HepG2 (cell line): ENCODE results near the gene CCT4. TPM values are rescaled to one million over a fixed set of nuclear protein-coding genes. Genes with fewer than 3 reads are reported as not detected.

Experiments
- BCL6 ChIP-seq: IDR thresholded peaks from 2 replicates; pipeline ENCODE4 v1.6.1; 2016; ENCODE audit warnings: missing genetic modification reagents, missing compliant biosample characterization
- E2F2 ChIP-seq: sonication (generic); formaldehyde crosslinking; IDR thresholded peaks from 2 replicates; pipeline ENCODE4 v1.4.0; 2020; ENCODE audit warnings: missing genetic modification reagents, borderline replicate concordance
- HOXA9 ChIP-seq: sonication (generic); formaldehyde crosslinking; IDR thresholded peaks from 2 replicates; pipeline ENCODE4 v1.8.1; 2022; ENCODE audit warnings: missing genetic modification reagents, mild to moderate bottlenecking, moderate library complexity, borderline replicate concordance
- JUN ChIP-seq: sonication (generic); formaldehyde crosslinking; IDR thresholded peaks from 2 replicates; pipeline ENCODE4 v1.4.0; 2020; ENCODE audit warnings: mild to moderate bottlenecking, missing genetic modification reagents
- MTA1 ChIP-seq: sonication (generic); formaldehyde crosslinking; IDR thresholded peaks from 2 replicates; pipeline ENCODE4 v1.4.0; 2020; ENCODE audit warnings: missing genetic modification reagents, mild to moderate bottlenecking, borderline replicate concordance
- PHF8 ChIP-seq: sonication (generic); formaldehyde crosslinking; IDR thresholded peaks from 2 replicates; pipeline ENCODE4 v1.5.0; 2020; ENCODE audit warnings: missing genetic modification reagents
- RBFOX2 ChIP-seq: fragments of 200-400 bp; formaldehyde crosslinking; IDR thresholded peaks from 2 replicates; pipeline ENCODE4 v1.6.1; 2017; ENCODE audit warnings: low read depth, mild to moderate bottlenecking, low read length
- YEATS4 ChIP-seq: sonication (generic); formaldehyde crosslinking; IDR thresholded peaks from 2 replicates; pipeline ENCODE4 v1.4.0; 2020; ENCODE audit warnings: missing genetic modification reagents, borderline replicate concordance
- ZBTB26 ChIP-seq: IDR thresholded peaks from 2 replicates; pipeline ENCODE4 v1.6.1; 2016; ENCODE audit warnings: missing compliant biosample characterization, missing genetic modification reagents, borderline replicate concordance
- ZBTB44 ChIP-seq: sonication (generic); formaldehyde crosslinking; IDR thresholded peaks from 2 replicates; pipeline ENCODE4 v1.4.0; 2020; ENCODE audit warnings: missing genetic modification reagents
- ZFP36 ChIP-seq: fragments of 150-350 bp; IDR thresholded peaks from 2 replicates; pipeline ENCODE4 v1.6.1; 2018; ENCODE audit warnings: borderline replicate concordance, low read length, low read depth; ENCODE audit not compliant: partially characterized antibody
- ZNF143 ChIP-seq: sonication (generic); formaldehyde crosslinking; IDR thresholded peaks from 2 replicates; pipeline ENCODE4 v1.4.0; 2020; ENCODE audit warnings: missing genetic modification reagents
- ZNF274 ChIP-seq: sonication (generic); formaldehyde crosslinking; IDR thresholded peaks from 2 replicates; pipeline ENCODE4 v1.5.1; 2020; ENCODE audit warnings: mild to moderate bottlenecking, missing genetic modification reagents
- ZNF432 ChIP-seq: sonication (generic); formaldehyde crosslinking; IDR thresholded peaks from 2 replicates; pipeline ENCODE4 v1.5.0; 2020; ENCODE audit warnings: missing genetic modification reagents, mild to moderate bottlenecking, borderline replicate concordance
- ZNF558 ChIP-seq: sonication (generic); formaldehyde crosslinking; IDR thresholded peaks from 2 replicates; pipeline ENCODE4 v1.9.0; 2022; ENCODE audit warnings: mild to moderate bottlenecking, missing genetic modification reagents, borderline replicate concordance
- ZNF607 ChIP-seq: sonication (generic); formaldehyde crosslinking; IDR thresholded peaks from 2 replicates; pipeline ENCODE4 v1.5.1; 2020; ENCODE audit warnings: missing genetic modification reagents, mild to moderate bottlenecking, borderline replicate concordance
- polyA plus RNA-seq, 8 experiments: library from polyadenylated mRNA; depleted of rRNA in 3 of 8; stranded (reverse) in 7 of 8; unstranded in 1 of 8; fragments of >200 nt; fragmentation: Illumina TruSeq in 4 of 8; extraction: Trizol in 4 of 8; gene quantifications; 2 replicates each; pipeline versions ENCODE4 v1.2.1 to v1.2.3, GENCODE V29; 2011 to 2016; ENCODE audit warnings: low read depth in 4 of 8, missing spikeins in 1 of 8, mixed read lengths in 1 of 8; ENCODE audit not compliant: insufficient read depth in 1 of 8
- total RNA-seq, 5 experiments: library from RNA; depleted of rRNA; stranded (reverse); fragments of >200 nt; fragmentation: Illumina TruSeq; extraction: Trizol; gene quantifications; 2 replicates each; pipeline ENCODE4 v1.2.3, GENCODE V29; 2016; ENCODE audit warnings: low read depth in 1 of 5
- TF ChIP-seq, protein P1 (sequence below): sonication (generic); formaldehyde crosslinking; IDR thresholded peaks from 2 replicates; pipeline ENCODE4 v1.4.0; 2020; ENCODE audit warnings: missing genetic modification reagents, borderline replicate concordance
- TF ChIP-seq, protein P2 (sequence below): sonication (generic); formaldehyde crosslinking; IDR thresholded peaks from 2 replicates; pipeline ENCODE4 v1.5.1; 2020; ENCODE audit warnings: missing genetic modification reagents, mild to moderate bottlenecking, borderline replicate concordance
- TF ChIP-seq, protein P3 (sequence below): sonication (generic); formaldehyde crosslinking; IDR thresholded peaks from 2 replicates; pipeline ENCODE4 v1.5.0; 2020; ENCODE audit warnings: mild to moderate bottlenecking, low read depth, missing genetic modification reagents, borderline replicate concordance

CCT4 gene
- total and polyA plus RNA-seq, 2 of the 13 experiments (the other 11 are each of a cell fraction or from before 2014, with no cell fraction given): 138 to 340 TPM

DNA sequence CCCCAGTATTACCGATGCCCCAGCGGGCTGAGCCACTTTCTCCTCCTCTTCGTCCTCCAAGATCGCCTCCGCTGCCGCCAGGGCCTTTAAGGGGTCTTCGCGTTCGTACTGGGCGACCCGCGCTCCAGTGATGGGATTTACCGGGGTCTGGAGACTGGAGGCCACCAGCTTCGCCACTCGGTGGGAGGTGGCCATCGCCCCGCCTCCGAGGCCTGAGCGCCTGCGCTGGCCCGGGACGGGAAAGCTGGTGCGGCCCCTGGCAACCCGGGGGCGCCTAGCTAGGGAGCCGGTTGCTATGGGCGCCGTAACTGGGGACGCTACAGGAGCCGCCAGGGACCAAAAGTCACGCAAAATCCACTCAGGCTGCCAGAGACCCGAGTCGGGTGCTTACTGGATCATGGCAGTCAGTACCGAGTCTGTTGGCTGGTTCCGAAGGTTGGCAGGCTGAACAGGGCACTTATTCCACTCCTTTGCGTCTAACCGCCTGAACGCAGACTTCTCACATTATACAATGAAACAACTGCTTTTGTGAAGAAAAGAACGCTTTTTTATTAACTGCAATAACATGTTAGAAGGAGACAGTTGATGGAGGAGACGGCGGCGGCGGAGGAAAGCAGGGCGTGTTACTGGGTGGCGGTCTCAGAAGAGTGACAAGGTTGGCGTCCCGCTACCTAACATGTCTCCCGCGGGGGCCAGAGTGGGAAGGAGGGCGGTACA, 34.5 kb downstream of the CCT4 start, which contains the start of gene FAM161A (continued):
- TF ChIP-seq MTA1 (CRISPR knock-in tag) (0 out of 2 replicates have a peak, but pooled peaks have one; percentile 51), ZNF607 (CRISPR knock-in tag) (peak; percentile 53; the same call in 1 of the 2 replicates), ZNF432 (CRISPR knock-in tag) (no peak), ZNF558 (CRISPR knock-in tag) (0 out of 2 replicates have a peak, but pooled peaks have one; percentile 81), ZBTB26 (peak; percentile 86), JUN (CRISPR knock-in tag) (no peak), E2F2 (CRISPR knock-in tag) (peak; percentile 71; the same call in 1 of the 2 replicates), ZNF274 (CRISPR knock-in tag) (peak; percentile 62), HOXA9 (0 out of 2 replicates have a peak, but pooled peaks have one; percentile 75), PHF8 (CRISPR knock-in tag) (peak; percentile 91), YEATS4 (CRISPR knock-in tag) (peak; percentile 27), ZFP36 (no peak), ZBTB44 (CRISPR knock-in tag) (peak; percentile 19; the same call in 1 of the 2 replicates), RBFOX2 (peak; percentile 70), BCL6 (CRISPR knock-in tag) (0 out of 2 replicates have a peak, but pooled peaks have one; percentile 3), ZNF143 (CRISPR knock-in tag) (0 out of 2 replicates have a peak, but pooled peaks have one; percentile 16)
- TF ChIP-seq, protein P1, sequence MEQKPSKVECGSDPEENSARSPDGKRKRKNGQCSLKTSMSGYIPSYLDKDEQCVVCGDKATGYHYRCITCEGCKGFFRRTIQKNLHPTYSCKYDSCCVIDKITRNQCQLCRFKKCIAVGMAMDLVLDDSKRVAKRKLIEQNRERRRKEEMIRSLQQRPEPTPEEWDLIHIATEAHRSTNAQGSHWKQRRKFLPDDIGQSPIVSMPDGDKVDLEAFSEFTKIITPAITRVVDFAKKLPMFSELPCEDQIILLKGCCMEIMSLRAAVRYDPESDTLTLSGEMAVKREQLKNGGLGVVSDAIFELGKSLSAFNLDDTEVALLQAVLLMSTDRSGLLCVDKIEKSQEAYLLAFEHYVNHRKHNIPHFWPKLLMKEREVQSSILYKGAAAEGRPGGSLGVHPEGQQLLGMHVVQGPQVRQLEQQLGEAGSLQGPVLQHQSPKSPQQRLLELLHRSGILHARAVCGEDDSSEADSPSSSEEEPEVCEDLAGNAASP: no peak
- TF ChIP-seq, protein P2, sequence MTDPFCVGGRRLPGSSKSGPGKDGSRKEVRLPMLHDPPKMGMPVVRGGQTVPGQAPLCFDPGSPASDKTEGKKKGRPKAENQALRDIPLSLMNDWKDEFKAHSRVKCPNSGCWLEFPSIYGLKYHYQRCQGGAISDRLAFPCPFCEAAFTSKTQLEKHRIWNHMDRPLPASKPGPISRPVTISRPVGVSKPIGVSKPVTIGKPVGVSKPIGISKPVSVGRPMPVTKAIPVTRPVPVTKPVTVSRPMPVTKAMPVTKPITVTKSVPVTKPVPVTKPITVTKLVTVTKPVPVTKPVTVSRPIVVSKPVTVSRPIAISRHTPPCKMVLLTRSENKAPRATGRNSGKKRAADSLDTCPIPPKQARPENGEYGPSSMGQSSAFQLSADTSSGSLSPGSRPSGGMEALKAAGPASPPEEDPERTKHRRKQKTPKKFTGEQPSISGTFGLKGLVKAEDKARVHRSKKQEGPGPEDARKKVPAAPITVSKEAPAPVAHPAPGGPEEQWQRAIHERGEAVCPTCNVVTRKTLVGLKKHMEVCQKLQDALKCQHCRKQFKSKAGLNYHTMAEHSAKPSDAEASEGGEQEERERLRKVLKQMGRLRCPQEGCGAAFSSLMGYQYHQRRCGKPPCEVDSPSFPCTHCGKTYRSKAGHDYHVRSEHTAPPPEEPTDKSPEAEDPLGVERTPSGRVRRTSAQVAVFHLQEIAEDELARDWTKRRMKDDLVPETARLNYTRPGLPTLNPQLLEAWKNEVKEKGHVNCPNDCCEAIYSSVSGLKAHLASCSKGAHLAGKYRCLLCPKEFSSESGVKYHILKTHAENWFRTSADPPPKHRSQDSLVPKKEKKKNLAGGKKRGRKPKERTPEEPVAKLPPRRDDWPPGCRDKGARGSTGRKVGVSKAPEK: no peak; the same call in 1 of the 2 replicates
- TF ChIP-seq, protein P3, sequence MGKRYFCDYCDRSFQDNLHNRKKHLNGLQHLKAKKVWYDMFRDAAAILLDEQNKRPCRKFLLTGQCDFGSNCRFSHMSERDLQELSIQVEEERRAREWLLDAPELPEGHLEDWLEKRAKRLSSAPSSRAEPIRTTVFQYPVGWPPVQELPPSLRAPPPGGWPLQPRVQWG (CRISPR knock-in tag): no peak
